GM04504 (cell line): ENCODE measurements around the gene ROMO1.
"Not testable (repeated sequence)": the region's sequence is repeated elsewhere in the genome, so short reads cannot be mapped to it uniquely, and the experiment has no call there.

Experiments
- DNase-seq: peaks from one replicate; pipeline ENCODE4 v3.0.0-alpha.2; 2012; ENCODE audit warnings: low read depth

ROMO1 gene

DNA sequence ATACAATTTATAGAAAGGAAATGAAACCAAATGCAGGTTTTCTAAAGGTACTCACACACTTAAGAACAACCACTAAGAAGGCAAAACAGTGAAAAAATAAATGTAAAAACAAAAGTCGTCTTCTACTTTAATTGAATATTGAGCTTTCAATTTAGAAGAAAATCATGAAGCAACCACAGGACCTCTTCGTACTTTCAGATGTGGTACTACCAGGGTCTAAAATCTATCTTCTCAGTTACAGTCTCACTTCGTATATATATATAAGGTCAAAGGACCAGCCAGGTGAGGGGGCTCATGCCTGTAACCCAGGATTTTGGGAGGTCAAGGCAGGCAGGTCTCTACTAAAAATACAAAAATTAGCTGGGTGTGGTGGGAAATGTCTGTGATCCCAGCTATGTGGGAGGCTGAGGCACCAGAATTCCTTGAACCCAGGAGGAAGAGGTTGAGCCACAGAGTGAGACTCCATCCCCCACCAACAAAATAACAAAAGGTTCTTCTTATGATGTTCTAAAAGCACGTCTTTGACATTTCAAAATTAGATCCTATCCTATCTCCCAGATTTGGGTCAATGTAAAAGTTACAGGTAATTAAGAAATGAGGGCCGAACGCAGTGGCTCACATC is 12.5 kb downstream of the ROMO1 start:
- no peak for DNase-seq

DNA sequence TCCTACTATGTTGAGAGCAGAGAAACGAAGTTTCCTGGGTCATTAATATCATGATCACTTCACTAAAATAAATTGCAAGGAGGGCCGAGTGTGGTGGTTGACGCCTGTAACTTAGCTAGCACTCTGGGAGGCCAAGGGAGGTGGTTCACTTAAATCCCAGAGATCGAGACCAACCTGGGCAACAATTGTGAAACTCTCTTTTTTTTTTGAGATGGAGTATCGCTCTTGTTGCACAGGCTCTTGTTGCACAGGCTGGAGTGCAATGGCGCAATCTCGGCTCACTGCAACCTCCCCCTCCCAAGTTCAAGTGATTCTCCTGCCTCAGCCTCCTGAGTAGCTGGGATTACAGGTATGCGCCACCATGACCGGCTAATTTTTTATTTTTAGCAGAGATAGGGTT is 13.9 kb downstream of the ROMO1 start:
- not testable (repeated sequence) for DNase-seq

DNA sequence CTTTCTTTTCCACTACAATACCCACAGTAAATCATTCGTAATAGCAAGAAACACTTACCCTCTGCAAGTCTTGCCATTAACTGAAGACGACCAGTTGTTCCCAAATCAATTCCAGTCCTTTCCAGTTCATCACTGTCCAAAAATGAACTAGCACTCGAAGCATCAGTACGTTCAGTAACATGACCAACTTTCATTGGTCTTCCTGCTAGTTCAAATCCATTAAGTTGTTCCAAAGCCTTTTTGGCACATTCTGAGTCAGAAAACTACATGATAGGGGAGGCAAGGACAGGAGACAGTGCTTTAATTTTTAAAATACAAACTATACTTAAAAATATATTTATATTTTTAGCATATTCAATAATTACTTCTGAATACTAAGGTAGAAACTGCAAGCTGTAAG is 14.9 kb downstream of the ROMO1 start:
- no peak for DNase-seq

DNA sequence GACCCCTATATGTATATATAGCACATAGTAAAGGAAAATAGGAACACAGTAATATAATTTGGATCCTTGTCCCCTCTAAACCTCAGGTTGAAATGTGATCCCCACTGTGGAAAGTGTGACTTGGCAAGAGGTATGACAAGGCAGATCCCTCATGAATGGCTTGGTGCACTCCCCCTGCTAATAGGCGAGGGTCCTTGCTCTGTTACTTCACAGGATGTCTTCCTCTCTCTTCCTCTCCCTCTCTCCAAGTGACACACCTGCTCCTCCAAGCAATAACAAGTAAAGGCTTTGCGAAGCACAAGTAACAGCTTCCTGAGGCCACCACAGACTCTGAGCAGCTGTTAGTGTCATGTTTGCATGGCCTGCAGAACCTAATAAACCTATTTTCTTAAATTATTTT is 16.4 kb downstream of the ROMO1 start:
- DNase-seq: no peak

DNA sequence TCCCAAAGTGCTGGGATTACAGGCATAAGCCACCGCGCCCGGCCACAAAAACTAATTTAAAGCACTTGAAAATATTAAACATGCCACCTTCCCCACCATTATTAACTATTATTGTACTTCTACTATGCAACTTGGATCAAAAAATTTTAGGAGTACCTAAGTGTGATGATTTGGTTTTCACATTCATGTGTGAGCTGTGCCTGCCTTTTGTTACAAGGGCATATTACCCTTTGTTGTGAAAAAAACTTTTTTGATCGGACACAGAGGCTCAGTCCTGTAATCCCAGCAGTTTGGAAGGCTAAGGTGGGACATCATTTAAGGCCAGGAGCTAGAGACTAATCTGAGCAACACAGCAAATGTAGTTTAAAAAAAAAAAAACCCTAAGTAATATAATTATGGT is 17.1 kb downstream of the ROMO1 start:
- DNase-seq: no peak

DNA sequence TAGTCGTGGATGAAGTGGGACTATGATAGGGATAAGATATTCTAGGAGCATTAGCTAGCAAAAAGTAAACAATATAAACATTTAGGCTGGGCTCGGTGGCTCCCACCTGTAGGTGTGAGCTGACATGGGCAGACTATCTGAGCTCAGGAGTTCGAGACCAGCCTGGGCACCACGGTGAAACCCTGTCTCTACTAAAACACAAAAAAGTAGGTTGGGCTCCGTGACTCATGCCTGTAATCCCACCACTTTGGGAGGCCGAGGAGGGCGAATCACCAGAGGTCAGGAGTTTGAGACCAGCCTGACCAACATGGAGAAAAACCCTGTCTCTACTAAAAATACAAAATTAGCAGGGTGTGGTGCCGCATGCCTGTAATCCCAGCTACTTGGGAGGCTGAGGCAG is 19.1 kb downstream of the ROMO1 start:
- not testable (repeated sequence) for DNase-seq

DNA sequence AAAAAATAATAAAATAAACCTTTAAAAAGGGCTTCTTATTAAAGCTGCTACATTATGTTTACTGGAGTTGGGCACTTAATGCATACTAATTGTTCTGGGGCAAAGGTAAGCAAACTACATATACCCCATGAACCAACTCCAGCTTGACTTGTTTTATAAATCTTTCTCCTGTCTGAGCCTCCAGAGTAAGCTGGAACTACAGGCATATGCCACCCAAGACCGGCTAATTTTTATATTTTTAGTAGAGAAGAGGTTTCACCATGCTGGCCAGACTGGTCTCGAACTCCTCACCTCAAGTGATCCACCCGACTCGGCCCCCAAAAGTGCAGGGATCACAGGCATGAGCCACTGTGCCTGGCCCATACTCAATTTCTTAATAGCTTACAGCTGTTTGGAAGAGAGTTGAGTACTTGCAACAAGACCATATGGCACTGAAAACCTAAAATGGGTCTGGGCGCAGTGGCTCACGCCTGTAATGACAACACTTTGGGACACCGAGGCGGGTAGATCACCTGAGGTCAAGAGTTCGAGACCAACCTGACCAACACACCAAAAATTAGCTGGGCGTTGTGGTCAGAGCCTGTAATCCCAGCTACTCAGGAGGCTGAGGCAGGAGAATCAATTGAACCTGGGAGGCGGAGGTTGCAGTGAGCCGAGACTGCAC is 19.9 kb downstream of the ROMO1 start:
- no peak for DNase-seq

DNA sequence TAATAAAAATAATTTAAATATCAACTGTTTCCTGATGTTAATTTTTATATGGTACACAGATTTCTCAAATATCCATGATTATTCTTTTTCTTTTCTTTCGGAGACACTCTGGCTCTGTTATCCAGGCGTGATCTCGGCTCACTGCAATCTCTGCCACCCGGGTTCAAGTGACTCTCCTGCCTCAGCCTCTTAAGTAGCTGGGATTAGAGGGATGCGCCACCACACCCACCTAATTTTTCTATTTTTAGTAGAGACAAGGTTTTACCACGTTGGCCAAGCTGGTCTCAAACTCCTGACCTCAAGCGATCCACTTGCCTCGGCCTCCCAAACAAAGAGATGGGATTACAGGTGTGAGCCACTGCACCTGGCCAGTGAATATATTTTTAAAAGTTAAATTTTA is 20.5 kb downstream of the ROMO1 start:
- DNase-seq: no peak

DNA sequence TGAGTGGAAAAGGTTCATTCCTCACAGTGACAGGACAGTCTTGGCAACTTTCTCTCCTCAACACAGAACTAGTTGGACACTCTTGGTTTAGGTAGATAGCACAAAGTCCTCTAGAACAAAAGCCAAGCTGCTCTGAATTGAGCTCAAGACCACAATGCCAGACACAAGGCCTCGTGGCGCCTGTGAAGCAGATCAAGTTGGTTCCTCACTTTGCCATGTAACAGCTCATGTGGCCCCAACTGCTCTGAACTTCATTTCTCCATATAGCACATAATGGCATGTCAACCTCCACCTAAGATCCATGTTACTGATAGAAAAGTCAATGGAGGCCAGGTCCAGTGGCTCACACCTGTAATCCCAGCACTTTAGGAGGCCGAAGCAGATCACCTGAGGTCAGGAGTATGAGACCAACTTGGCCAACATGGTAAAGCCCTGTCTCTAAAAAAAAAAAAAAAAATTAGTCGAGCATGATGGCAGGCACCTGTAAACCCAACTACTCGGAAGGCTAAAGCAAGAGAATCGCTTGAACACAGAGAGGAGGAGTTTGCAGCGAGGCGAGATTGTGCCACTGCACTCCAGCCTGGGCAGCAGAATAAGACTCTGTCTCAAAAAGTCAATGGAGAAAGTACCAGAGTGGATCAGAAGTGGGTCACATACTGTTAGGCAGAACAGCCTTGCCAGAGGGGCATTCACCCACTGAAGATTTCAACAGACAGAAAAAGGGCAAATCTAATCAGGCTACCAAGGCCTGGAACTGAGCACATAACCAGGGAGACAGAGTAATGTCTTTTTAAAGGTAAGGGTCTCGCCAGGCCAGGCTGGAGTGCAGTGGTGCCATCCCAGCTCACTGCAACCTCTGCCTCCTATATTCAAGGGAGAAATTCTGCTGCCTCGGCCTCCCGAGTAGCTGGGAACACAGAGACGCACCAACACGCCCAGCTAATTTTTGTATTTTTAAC is 21.2 kb downstream of the ROMO1 start:
- DNase-seq: no peak

DNA sequence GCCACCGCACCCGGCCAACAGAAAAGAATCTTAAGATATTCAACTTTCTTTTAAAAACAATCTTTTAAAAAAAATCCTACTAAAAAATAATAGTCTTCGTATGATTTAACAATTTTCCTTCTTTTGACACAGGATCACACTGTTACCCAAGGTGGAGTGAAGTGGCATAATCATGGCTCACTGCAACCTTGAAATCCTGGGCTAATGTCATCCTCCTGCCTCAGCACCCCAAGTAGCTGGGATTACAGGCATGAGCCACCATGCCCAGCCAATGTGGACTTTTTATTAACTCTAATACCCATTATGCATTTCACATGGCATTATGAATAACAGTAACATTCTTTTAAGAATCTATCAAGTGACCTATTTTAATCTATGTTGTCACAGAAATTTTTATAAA is 22.0 kb downstream of the ROMO1 start:
- DNase-seq: no peak

DNA sequence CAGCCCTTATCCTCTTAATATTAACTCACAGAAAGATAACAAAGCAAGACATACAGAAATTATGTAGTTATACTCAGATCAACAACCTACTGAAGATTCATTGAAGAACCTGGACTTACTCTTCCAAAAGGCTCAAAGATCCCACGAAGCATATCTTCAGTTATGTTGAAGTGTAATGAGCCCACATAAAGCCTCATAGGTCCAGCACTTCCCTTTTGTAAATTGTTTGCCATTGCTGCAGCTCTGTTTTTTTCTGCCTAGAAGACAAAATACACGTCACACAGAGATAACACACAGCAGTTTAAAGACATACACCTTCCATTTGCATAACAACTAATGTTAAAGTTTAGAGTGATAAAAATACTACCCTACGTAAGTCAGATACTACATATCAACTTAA is 22.4 kb downstream of the ROMO1 start:
- no peak for DNase-seq

DNA sequence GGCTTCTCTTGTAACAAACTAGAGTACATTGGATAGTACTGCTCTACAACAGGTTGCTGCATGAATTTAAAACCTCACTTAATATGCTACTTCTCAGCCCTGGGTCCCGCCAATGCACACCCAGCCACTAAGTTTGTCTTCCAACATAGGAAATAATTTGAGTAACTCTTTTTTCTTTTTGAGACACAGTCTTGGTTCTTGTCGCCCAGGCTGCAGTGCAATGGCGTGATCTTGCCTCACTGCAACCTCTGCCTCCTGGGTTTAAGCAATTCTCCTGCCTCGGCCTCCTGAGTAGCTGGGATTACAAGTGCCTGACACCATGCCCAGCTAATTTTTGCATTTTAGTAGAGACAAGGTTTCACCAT is 24.1 kb downstream of the ROMO1 start:
- DNase-seq: not testable (repeated sequence)

DNA sequence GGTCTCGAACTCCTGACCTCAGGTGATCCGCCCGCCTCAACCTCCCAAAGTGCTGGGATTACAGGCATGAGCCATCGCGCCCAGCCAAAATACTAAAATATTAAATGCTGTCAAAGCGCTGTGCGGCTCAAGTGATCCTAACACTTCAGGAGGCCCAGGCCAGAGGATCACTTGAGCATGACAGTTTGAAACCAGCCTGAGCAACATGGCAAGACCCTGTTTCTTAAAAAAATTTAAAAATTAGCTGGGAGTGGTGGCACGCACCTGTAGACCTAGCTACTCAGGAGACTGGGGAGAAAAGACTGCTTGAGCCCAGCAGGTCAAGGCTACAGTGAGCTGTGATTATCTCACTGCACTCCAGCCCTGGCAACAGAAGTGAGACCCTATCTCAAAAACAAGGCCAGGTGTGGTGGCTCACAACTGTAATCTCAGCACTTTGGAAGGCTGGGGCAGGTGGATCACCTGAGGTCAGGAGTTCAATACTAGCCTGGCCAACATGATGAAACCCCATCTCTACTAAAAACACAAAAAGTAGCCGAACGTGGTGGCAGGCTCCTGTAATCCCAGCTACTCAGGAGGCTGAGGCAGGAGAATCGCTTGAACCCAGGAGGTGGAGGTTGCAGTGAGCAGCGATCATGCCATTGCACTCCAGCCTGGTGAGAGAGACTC is 24.6 kb downstream of the ROMO1 start:
- not testable (repeated sequence) for DNase-seq

DNA sequence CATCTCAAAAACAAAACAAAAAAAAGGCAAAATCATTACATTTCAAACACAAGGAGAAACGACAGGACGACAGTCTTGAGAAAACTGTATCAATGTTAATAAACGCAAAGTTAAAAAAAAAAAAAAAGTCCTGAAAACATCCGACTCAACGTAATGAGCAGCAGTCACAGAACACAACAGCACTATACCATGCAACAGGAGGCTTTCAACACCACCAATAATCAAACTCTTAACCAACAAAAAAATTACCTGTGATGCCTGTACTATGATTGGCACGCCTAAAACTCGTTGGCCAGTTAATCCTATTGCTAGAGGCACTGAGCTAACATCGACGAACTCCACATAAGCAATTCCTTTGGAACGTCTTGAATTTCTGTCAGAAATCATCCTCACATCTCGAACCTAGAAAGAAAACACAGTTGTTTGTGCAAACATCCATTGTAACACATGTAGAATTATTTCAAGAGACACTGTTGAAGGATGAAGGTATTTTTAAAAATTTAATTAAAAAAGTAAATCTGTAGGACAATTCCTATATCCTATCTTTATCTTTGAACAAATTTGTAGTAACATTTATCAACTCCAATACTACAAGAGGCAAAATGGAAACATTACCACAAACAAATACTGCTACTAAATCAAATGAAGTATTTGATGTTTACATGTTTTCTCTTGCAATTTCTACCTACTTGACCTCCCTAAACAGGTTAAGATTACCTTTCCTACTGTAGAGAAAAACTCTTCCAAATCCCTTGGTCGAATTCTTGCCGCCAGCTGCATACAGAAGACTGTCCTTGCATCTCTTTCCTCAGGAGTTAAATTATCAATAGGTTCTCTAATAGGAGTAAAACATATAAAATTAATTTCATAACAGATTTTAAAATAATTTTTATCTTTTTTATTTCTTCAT is 25.4 kb downstream of the ROMO1 start:
- DNase-seq: no peak

DNA sequence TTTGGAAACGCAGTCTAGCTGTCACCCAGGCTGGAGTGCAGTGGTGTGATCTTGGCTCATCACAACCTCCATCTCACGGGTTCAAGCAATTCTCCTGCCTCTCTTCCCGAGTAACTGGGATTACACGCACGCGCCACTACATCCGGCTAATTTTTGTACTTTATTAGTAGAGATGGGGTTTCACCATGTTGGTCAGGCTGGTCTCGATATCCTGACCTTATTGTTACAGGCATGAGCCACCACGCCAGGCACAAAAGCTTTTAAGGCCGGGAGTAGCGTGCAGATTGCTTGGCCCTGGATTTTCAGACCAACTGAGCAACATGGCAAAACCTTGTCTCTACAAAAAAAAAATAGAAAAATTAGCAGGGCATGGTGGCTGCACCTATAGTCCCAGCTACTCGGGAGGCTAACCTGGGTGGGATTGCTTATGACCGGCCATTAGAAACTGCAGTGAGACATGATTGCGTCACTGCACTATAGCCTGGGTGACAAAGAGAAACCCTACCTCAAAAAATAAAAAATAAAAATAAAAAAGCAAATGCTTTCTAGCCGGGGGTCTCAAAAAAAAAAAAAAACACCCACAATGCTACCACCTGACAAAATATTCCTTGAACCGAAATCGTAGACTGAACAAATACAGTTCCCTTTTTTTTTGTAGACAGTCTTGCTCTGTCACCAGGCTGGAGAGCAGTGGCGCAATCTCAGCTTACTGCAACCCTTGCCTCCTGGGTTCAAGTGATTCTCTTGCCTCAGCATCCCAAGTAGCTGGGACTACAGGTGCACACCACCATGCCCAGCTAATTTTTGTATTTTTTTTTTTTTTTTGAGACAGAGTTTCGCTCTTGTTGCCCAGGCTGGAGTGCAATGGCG is 27.9 kb downstream of the ROMO1 start:
- DNase-seq: no peak

DNA sequence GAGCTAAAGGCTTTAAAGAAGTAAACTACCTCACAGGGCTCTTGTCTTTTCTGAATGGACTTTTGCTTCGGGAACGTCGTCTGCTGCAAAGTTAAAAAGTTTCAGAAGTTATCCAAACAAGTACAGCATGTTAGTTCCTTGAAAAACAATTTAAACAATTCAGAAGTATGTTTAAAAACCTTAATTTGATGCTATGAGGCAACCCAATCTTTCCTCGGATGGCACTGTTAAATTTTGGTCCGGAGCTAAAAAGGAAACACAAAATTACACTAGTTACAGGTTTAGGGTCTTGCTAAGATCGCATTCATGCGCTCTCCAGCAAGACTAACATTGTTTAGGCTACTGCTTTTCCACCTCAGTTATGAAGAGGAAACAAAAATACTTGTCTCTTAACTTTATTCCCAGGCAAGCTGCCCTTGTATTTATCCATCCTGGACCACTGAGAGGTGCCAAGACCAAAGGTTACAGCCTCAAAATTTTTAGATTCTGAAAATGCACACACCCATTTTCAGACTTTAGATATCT is 30.1 kb downstream of the ROMO1 start:
- DNase-seq: no peak

DNA sequence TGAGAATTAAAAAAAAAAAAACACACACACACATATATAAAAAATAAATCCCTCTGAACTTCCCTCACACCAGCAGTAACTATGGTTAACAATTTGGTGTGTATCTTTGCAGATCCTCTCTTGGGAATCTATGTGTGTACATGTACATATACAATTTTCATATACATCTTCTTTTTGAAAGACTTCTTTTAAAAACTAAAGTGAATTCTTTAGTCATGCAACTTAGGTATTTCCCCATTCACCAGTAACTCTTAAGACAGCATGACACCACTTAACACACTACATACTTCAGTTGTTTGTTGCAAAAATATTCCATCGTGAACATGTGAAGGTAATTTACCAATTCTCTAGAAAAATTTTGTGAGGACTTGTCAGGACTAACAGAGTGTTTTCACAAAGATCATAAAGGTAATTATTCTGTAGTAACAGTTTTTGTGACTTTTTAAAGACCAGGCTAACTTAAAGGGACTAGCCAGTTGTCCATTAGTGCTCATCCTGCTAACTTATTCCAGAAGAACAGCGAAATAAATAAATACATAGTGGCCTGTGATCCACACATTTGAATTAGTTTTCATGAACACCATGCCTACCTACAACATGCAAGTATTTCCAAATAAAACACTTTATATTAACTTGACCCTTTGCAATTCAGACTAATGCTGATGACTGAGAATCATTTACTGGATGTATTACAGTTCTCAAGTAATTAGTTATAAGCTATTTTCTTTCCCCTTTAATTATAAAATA is 30.8 kb downstream of the ROMO1 start:
- no peak for DNase-seq

DNA sequence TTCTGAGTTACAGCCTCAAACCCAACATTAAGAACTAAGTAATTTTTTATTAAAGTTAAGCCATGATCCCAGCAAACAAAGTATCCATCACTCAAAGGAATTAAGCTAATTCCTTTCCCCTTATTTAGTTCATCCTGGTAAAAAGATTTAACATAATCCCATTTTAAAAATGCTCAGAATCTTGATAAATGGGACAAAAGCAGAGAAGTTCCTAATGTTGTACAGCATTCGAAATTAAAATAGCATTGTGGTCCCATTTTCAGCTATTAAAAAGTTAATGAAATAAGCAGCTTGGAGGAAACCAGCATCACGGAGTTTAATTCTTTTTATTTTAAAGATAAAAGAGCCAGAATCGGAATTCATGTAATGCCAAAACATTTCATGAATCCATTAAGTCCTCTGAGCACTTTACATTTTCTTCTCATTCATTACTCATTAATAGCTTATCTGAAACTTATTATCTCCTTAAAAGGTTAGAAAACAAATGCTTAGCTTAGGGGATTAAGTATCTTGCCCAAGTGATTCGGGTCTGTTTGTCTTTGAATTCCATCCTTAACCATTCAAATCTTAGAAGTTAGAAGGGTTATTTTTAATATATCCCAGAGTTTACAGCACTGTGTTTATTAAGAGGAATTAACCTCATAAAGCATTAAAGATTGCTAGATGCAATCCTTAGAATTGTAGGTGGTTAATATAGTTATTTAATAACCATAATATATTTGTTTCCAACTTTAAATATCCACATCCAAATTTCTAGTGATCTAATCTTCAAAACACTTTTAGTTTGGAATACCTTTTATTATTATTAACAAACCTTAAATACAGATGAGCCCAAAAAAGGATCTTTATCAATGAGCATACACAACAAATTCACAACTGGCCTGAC is 31.6 kb downstream of the ROMO1 start:
- DNase-seq: no peak

DNA sequence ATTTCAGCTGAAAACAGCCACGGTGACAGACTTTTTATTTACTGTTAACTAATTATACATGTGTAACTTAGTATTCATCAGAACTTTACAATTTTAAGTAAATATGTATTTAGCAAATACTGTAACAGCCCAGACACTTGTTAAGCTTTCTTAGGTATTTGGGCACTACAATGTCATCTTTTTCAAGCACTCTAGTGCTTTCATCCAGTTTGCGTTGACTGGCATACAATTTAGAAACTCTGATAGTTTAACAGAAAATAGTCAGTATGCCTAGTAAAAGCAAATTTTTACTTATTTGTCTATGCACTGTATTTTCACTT is 32.2 kb downstream of the ROMO1 start:
- no peak for DNase-seq
